ENCODE measurements around the gene GDI2. TPM values are rescaled to one million over a fixed set of nuclear protein-coding genes. Genes with fewer than 3 reads are reported as not detected.
"Not testable (repeated sequence)": the region's sequence is repeated elsewhere in the genome, so short reads cannot be mapped to it uniquely, and the experiment has no call there.

GDI2 gene
- total RNA-seq, 1 experiment from 2014 or later = 196 TPM

GRCh38 chr10:5827841-5828240 is 14.6 kb upstream of the GDI2 start:
- no peak overlapping the region for H2AFZ ChIP-seq
- intact Hi-C loops (cut with micrococcal nuclease; ENCODE audit: unreplicated experiment) = no loop called here
- no peaks in the 10 kb centered on the region for H3K27me3 ChIP-seq (ENCODE audit: insufficient read depth, low read depth)
- CTCF ChIA-PET = no interaction called here
- no TSS peak for BruUV-seq (replicated peaks)
- TF ChIP-seq CTCF (conservative IDR thresholded peaks at IDR 0.05) (no peak), EZH2 (IDR thresholded peaks at IDR 0.05; ENCODE audit: low read depth) (no peak)
- no peaks in the 10 kb centered on the region for H3K36me3 ChIP-seq (ENCODE audit: low read depth)
- H3K4me2 ChIP-seq = no peak overlapping the region
- POLR2A ChIA-PET (ENCODE audit: unreplicated experiment) = no interaction called here
- no peaks in the 10 kb centered on the region for H3K9me3 ChIP-seq (ENCODE audit: insufficient read depth, low read depth)
- DNase-seq = no peak
- H3K4me1 ChIP-seq (replicated peaks; ENCODE audit: insufficient read depth) = peaks cover 6% of the 10 kb centered on the region
- H4K20me1 ChIP-seq (ENCODE audit: insufficient read depth) = no peaks in the 10 kb centered on the region
- no peaks in the 10 kb centered on the region for H3K9me2 ChIP-seq (ENCODE audit: insufficient read depth)
- H3K27ac ChIP-seq = no peak overlapping the region
- H3F3A ChIP-seq (ENCODE audit: insufficient read depth, low read depth) = no peaks in the 10 kb centered on the region
- no peaks in the 10 kb centered on the region for H3K79me2 ChIP-seq (ENCODE audit: low read depth)
- H3K4me3 ChIP-seq = no peak overlapping the region

GRCh38 chr10:5826511-5826910 is 13.3 kb upstream of the GDI2 start:
- H2AFZ ChIP-seq; H3K4me2 ChIP-seq; H3K9me3 ChIP-seq (ENCODE audit: insufficient read depth, low read depth); H4K20me1 ChIP-seq (ENCODE audit: insufficient read depth); H3K27ac ChIP-seq; H3K4me3 ChIP-seq; BruUV-seq (replicated peaks); H3K36me3 ChIP-seq (ENCODE audit: low read depth); intact Hi-C loops (cut with micrococcal nuclease; ENCODE audit: unreplicated experiment); H3K9me2 ChIP-seq (ENCODE audit: insufficient read depth); H3K4me1 ChIP-seq (replicated peaks; ENCODE audit: insufficient read depth); DNase-seq; CTCF ChIA-PET; H3F3A ChIP-seq (ENCODE audit: insufficient read depth, low read depth); H3K79me2 ChIP-seq (ENCODE audit: low read depth); H3K27me3 ChIP-seq (ENCODE audit: insufficient read depth, low read depth): not testable (repeated sequence)
- POLR2A ChIA-PET (ENCODE audit: unreplicated experiment) = interaction anchor here (0.6 kb wide), 1 partner anchor 9 kb away, joined by 3 read pairs; no protein-coding TSS in a partner anchor

GRCh38 chr10:5818894-5819293 is 5.7 kb upstream of the GDI2 start:
- no TSS peak for BruUV-seq (replicated peaks)

More at GRCh38 chr10:5818894-5819293, 5.7 kb upstream of the GDI2 start:
- H3K79me2 ChIP-seq (ENCODE audit: low read depth) = peaks cover 11% of the 10 kb centered on the region; the same call in 1 of the 2 replicates
- no peaks in the 10 kb centered on the region for H4K20me1 ChIP-seq (ENCODE audit: insufficient read depth)
- no peak for TF ChIP-seq CTCF (conservative IDR thresholded peaks at IDR 0.05)
- no peak for TF ChIP-seq EZH2 (IDR thresholded peaks at IDR 0.05; ENCODE audit: low read depth)
- no peak for DNase-seq
- no peaks in the 10 kb centered on the region for H3K27me3 ChIP-seq (ENCODE audit: insufficient read depth, low read depth)
- no peaks in the 10 kb centered on the region for H3K36me3 ChIP-seq (ENCODE audit: low read depth)
- H3F3A ChIP-seq (ENCODE audit: insufficient read depth, low read depth) = peaks cover 6% of the 10 kb centered on the region; the same call in 1 of the 2 replicates
- no peaks in the 10 kb centered on the region for H3K9me2 ChIP-seq (ENCODE audit: insufficient read depth)
- H3K4me1 ChIP-seq (replicated peaks; ENCODE audit: insufficient read depth) = peaks cover 10% of the 10 kb centered on the region; the same call in 1 of the 2 replicates
- H3K27ac ChIP-seq = no peak overlapping the region
- H2AFZ ChIP-seq = no peak overlapping the region
- H3K4me2 ChIP-seq = no peak overlapping the region
- ChIA-PET POLR2A (ENCODE audit: unreplicated experiment) (no interaction called here), CTCF (no interaction called here)
- H3K9me3 ChIP-seq (ENCODE audit: insufficient read depth, low read depth) = no peaks in the 10 kb centered on the region
- intact Hi-C loops (cut with micrococcal nuclease; ENCODE audit: unreplicated experiment) = no loop called here
- no peak overlapping the region for H3K4me3 ChIP-seq

Measured in PC-9 (cell line).